GM19099 (cell line): ENCODE results near the gene LMO7.

Experiments used
- POLR2A ChIP-seq: IDR thresholded peaks from 3 replicates; pipeline ENCODE4 v1.6.1; 2011; ENCODE audit warnings: low read depth; ENCODE audit not compliant: insufficient read length; ENCODE audit errors: extremely low read depth

LMO7 gene

GRCh38 chr13:75764251-75764925 is 128.3 kb downstream of the LMO7 start:
- TF ChIP-seq POLR2A, result no peak

DNA sequence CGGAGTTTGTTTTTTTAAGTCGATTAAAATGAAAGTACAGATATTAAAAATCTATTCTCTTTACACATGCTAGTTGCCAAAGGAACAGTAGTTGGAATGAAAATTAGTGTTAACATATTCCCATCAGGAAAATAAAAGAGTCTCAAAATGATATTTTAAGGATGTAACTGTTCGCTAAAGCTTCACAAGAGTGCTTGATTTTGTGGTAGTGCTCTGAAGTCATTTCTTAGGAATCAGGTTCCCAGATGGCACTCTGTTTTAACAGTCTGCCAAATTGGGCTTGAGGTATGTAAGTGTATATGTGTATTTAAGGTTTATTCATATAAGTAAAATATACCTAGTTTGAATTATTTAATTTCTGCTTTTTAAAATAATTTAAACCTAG is 128.8 kb downstream of the LMO7 start:
- no peak for TF ChIP-seq POLR2A

GRCh38 chr13:75766636-75767035 is 130.5 kb downstream of the LMO7 start:
- no peak for TF ChIP-seq POLR2A

- TF ChIP-seq POLR2A, result no peak
These were observed 133.2 kb downstream of the LMO7 start for GRCh38 chr13:75769141-75769905.

DNA sequence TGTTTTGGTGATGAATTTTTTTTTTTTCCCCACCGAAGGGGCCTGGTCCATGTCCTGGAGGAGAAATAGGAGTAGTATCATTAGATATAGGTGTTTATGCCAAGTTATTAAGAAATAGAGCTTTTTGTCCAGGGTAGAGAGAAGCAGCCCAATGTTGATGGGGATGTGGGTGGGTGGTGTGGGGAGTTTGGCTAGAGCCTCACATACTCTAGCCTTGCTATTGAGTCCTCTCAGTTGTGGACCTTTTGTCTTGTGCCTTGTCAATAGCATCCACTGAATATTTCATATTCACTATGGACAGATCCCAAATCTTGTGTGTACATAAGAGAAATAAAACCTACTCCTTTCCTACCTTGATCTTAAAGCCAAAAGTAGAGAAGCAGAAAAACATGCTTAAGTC is 134.0 kb downstream of the LMO7 start:
- no peak for TF ChIP-seq POLR2A

DNA sequence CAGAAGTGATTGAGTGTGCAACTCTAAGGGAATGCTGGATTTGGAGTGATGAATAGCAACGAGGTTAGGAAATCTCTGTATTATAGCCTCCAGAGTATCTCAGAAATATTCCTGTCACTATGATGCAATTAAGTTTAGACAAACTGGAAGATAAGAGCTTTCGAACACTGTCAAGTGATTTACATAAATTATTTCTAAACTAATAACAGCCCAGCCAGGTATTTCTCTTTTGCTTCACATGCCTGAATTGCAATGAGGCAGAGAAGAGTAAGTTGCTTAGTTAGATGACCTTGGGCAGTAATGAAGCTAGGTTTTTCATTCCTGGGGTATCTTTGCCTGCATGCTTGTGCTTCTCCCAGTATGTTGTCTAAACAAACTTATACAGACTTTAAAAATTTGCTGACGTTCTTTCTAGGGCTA is 134.5 kb downstream of the LMO7 start:
- no peak for TF ChIP-seq POLR2A

GRCh38 chr13:75771226-75771625 is 135.1 kb downstream of the LMO7 start:
- TF ChIP-seq POLR2A, result no peak

GRCh38 chr13:75771818-75772217 is 135.7 kb downstream of the LMO7 start:
- no peak for TF ChIP-seq POLR2A

DNA sequence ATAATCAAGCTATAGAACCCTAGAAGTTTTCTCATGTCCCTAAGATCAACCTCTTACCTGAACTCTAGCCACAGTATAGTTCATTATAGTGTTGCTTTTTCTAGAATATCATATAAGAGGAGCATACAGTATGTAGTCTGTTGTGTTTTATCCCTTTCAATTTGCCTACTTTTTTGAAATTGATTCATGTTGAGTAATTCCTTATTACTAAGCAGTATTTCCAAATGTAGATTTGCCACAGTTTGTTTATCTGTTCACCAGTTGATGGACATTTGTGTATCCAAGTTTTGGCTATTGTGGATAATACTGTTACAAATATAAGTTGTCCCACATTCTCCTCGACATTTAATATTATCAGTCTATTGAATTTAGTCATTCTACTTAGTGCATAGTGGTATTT is 138.0 kb downstream of the LMO7 start:
- no peak for TF ChIP-seq POLR2A

DNA sequence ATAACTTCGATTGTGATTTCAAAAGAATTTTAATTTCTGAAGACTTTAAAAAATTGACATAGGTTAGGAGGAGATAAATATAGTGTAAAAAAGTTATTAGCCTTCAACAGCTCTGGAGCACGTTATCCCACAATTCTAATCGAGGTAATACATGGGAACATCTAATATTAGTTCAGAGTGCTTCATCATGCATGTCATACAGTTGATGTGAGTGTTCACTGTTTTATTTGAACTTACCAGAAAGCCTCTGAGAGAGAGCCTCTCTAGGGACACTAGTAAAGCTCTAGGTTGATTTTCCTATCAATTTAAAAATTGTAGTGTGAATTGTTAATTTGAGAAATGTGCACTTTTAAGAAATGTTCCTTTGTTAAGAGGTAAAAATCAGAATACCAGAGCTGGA is 140.4 kb downstream of the LMO7 start:
- no peak for TF ChIP-seq POLR2A

DNA sequence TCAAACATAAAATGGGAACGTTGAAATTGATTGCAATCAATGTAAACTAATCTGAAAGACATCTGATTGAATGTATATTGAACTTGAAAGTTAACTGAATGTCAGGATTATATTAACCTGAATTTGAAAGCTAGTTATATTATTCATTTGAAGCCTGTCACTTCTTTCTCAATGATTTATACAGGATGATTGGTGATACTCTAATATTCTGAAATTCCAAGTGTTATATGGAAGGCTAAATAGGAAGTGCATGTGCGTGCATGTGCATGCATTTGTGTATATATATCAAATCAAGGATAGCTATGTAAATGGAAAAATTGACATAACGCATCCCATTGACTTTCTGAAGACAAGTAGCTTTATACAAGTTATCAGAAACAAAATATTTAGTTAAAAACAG is 143.3 kb downstream of the LMO7 start:
- no peak for TF ChIP-seq POLR2A

DNA sequence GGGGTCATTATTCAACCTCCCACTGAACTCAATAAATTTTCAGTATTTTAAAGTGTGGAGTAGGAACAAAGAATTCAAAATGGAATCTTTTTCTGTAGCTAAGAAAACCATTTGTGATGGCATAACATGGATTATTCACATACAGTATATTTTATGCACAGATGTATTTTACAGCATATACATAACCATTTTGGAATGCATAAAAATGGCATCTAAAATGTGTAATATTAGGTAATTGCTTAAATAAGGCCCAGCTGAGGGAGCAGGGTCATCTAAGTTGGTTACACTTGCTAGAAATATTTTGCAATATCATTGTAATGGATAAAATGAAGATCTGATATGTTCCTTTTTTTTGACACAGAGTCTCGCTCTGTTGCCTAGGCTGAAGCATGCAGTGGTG is 146.9 kb downstream of the LMO7 start:
- TF ChIP-seq POLR2A, result no peak

DNA sequence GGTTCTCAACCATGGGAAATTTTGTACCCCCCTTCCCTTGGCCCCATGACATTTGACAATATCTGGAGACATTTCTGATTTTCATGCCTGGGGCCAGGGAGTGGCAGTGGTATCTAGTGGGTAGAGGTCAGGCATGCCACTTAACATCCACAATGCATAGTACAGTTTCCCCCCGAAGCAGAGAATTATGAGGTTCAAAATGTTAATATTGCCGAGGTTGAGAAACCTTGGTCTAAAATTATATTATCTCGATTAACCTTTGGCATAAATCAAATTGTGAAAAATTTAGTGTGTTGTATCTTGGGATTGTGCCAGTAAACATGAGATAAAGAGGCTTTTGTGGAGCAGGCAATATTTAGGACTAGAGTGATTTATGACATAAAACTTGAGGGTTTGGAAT is 147.9 kb downstream of the LMO7 start:
- TF ChIP-seq POLR2A, result no peak

DNA sequence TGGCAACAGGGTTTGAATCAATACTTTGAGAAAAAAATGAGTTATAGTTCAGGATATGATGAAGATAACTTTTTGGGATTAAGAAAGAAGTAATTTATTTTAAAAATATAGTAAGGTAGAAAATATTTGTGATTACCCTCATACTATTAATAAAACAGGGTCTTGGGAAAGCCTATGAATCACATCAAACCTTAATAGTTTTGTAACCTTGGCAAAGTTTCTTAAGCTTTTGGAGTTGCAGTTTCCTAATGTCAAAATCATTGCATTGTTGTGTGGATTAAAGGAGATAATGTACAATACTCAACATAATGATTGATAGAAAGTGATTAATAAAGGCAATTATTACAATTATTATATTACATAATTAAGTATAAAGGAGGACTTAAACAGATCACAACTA is 149.0 kb downstream of the LMO7 start:
- TF ChIP-seq POLR2A, result no peak

GRCh38 chr13:75787249-75787928 is 151.3 kb downstream of the LMO7 start:
- no peak for TF ChIP-seq POLR2A

DNA sequence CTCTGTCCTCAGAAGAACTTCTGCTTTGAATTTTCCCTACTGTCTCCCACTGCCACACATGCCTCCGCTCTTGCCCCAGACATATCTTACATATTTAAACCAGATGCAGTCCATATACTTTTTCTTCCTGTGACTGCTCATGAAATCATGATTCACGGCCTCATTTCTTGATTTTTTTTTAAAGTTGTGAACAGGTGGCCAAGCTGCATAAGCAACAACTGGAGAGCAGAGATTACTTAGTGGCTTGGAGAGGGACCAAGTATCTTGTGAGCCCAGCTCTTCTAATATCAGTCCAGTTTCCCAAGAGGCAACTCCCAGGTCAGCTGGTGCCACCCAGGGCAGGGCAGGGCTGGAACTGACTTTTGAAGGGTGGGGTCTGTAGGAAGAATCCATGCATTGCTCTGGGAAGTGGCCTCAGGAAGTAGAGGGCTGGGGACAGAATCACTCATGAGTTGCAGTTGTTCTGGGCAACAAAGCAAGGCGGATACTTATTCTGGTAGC is 152.4 kb downstream of the LMO7 start:
- TF ChIP-seq POLR2A, result no peak
